Midbrain (tissue), 1 donor: ENCODE measurements around the gene DAP.

Experiments used
- DNase-seq: peaks from one replicate; lab custom pipeline; 2025; lab: John Stamatoyannopoulos, UW

Gene DAP

GRCh38 chr5:10689391-10690081 lies 71.5 kb downstream of the DAP start:
- DNase-seq, result no peak

GRCh38 chr5:10688651-10689171 lies 72.3 kb downstream of the DAP start:
- no peak for DNase-seq

- no peak for DNase-seq
Measured at GRCh38 chr5:10686890-10687289, 74.1 kb downstream of the DAP start.

GRCh38 chr5:10685115-10685521 lies 75.9 kb downstream of the DAP start:
- no peak for DNase-seq

GRCh38 chr5:10684303-10685086 lies 76.5 kb downstream of the DAP start:
- no peak for DNase-seq

- no peak for DNase-seq
Measured at GRCh38 chr5:10682801-10683525, 78.1 kb downstream of the DAP start.

- DNase-seq, result no peak
Measured at GRCh38 chr5:10681731-10682679, 79.0 kb downstream of the DAP start.

GRCh38 chr5:10680876-10681481 lies 80.1 kb downstream of the DAP start:
- no peak for DNase-seq

GRCh38 chr5:10679336-10679988 lies 81.6 kb downstream of the DAP start:
- no peak for DNase-seq

GRCh38 chr5:10678244-10678643 lies 82.8 kb downstream of the DAP start:
- DNase-seq, result no peak

- DNase-seq, result no peak
Measured at GRCh38 chr5:10677533-10677932, 83.5 kb downstream of the DAP start.

- DNase-seq, result no peak
Measured at GRCh38 chr5:10676946-10677345, 84.1 kb downstream of the DAP start.

GRCh38 chr5:10676224-10676623 lies 84.8 kb downstream of the DAP start:
- DNase-seq, result no peak

- no peak for DNase-seq
Measured at GRCh38 chr5:10675177-10675700, 85.8 kb downstream of the DAP start.

GRCh38 chr5:10674582-10674981 lies 86.5 kb downstream of the DAP start:
- no peak for DNase-seq

GRCh38 chr5:10674096-10674495 lies 86.9 kb downstream of the DAP start:
- DNase-seq, result no peak

- DNase-seq, result no peak
Measured at GRCh38 chr5:10673407-10673806, 87.6 kb downstream of the DAP start.

- DNase-seq, result no peak
Measured at GRCh38 chr5:10673017-10673389, 88.0 kb downstream of the DAP start.

GRCh38 chr5:10672146-10673016 lies 88.7 kb downstream of the DAP start:
- DNase-seq, result no peak
